ENCODE results near the gene RBP4.

DNA sequence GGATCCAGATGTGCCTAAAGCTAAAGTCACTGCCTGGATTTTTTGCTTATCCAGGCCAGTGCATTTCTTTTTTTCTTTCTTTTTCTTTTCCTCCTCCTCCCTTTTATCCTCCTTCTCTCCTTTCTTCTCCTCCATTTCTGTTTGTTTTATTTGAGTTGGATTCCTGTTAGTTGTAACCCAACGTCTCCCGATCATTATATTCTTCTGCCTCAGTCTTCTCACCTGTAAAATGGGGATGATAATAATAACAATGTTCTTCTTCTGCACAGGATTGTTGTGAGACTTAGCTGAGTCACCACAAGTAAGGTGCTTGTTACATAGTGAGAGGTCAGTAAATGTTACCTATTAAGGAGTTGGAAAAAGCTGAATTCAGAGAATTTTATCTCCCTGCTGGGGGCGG is 48.3 kb downstream of the RBP4 start:
- no peak for TF ChIP-seq POLR2A (IDR thresholded peaks at IDR 0.05; ENCODE audit: low read length)
- TF ChIP-seq GATA1 (IDR thresholded peaks at IDR 0.05; ENCODE audit: low read depth, low read length) = no peak
